GM21723 (cell line): Measurements from ENCODE around the gene TOGARAM2.
"Not testable (repeated sequence)": the region's sequence is repeated elsewhere in the genome, so short reads cannot be mapped to it uniquely, and the experiment has no call there.

ENCODE experiments used
- ATAC-seq: cut with Tn5 transposase; IDR thresholded peaks from one replicate; pipeline ENCODE4 v1.9.1; 2021; ENCODE audit warnings: mild to moderate bottlenecking, moderate library complexity; ENCODE audit not compliant: unreplicated experiment

The TOGARAM2 gene

DNA sequence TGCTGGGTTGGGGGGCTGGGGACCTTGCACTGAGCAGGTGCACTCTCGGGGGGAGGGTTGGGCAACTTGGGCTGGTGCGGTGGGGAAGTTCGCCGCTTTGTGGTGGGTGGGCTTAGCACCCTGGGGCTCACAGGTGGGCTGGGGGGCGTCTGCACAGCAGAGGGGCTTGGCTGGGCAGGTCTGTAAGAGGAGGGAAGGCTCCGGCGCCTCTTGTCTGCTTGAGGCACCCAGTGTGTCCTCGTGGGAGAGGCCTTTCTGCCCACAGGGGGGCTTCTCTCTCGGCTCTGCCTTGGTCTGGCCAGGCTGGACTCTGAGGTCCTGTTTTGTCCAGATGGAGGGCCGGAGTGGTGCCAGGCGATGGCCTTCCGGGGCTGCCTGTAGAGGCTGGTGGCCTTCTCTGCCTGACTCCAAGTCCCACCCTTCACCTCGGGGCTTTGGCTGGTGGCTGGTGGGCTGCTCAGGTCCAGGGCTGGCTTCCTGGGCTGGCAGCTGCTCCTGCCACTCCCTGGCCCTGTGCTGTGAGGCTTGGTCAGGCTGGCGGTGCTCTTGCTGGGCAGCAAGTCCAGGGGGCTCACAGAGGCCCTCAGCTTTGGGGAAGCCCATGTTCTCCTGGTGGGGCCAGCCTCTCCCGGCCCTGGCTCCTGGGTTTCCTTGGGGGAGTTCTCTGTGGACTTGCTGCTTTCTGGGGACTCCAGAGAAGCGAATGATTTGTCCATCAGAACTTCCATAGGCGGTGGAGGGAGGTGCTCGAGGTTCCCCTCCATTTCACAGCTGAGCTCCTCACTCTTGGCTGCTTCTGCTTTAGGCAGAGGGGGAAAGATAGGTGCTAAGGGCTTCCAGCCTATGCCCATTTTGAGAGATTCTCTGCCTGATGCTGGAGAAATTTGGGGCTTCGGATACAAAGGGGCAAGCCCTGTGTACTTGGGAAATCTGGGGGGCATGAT lies 90.2 kb downstream of the TOGARAM2 start:
- no peak for ATAC-seq

DNA sequence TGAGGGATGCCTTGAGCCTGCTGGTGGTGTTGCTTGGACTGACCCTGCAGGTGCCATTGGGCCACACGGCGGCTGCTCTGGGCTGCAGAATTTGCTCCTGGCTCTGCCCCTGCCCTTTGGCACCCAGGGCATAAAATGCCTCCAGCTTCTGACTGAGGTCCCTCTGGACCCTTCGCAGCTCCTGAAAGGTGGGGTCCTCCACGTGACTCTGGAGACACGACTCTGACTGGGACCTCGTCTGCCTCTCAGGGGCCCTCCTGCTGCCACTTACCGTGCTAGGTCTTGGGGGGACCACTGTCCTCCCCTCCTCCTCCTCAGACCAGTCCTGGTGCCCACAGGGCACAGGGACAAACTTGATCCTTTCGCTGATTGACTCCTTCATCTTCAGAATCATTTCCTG lies 91.2 kb downstream of the TOGARAM2 start:
- ATAC-seq: no peak

DNA sequence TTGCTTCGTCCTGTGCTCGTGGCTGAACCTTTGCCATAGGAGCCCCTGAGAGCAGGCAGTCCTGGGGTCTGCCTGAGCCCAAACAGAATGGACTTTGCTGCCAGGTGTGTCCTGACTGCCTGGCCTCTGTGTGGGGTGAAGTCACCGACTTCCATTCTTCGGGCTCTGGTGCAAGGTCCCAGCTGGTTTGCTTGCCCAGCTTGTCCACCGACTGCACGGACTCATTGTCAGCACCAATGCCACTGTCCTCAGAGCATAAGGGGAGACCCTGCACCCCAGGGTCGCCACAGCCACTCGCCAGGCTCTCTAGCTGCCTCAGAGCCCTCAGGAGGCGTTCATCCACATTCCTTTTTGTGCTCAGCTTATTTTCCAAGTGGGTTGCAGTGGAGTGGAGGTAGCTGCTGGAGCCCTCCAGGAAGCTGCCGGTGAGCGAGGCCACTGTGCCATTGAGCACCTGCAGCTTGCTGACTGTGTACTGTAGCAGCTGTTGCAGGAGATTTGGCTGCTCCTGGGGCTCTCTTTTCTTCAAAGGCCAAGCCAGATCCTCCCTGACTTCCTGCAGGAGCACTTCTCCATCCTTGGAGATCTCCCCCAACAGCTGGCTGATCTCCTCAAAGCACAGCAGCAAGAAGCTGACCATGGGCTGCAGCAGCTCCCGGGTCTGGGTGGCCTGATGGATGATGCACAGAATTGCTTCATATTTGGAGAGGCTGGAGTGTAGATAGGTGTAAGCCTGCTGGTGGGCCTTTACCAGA lies 92.0 kb downstream of the TOGARAM2 start:
- no peak for ATAC-seq

DNA sequence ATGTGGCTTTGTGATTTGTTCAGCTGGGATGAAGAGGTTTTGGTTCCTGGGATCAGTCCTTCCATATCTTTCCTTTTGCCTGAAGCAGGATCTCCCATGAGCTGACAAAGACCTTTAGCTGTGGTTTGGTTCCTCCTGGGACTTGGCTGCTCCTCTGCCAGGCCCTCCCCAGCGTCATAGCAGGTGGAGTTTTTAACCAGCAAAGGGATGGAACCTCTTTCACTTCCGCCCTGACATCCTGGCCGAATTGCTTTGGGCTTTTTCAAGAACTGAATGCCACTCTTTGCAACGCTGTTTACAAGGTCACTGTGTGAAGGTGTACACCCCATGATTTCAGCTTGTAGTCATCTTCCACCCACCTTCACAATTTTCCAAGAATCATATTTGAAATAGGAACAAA lies 92.8 kb downstream of the TOGARAM2 start:
- ATAC-seq: peak; percentile 55

DNA sequence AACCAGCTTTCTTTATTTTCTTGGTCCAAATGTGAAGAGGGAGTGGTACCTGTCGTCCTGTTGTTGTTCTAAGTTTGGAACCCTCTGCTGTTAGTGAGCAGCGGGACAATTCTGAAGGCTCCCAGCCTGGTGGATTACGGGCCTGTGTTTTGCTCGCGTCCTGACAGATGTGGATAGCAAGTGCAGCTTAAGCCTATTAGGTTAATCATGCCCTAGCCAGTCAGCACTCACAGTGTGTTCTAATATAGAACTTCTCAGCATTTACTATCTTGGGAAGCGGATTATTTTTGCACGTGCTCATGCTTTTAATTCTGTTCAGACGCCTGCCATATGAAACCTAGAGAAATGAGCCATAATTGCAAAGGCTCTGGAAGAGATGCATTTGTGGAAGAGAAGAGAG lies 93.3 kb downstream of the TOGARAM2 start, which contains the start of gene PCARE:
Gene PCARE (minus strand): TSS at position 113 of the 400 bp plus-strand sequence. CDS start 262 bp downstream, outside the sequence.
- no peak for ATAC-seq

DNA sequence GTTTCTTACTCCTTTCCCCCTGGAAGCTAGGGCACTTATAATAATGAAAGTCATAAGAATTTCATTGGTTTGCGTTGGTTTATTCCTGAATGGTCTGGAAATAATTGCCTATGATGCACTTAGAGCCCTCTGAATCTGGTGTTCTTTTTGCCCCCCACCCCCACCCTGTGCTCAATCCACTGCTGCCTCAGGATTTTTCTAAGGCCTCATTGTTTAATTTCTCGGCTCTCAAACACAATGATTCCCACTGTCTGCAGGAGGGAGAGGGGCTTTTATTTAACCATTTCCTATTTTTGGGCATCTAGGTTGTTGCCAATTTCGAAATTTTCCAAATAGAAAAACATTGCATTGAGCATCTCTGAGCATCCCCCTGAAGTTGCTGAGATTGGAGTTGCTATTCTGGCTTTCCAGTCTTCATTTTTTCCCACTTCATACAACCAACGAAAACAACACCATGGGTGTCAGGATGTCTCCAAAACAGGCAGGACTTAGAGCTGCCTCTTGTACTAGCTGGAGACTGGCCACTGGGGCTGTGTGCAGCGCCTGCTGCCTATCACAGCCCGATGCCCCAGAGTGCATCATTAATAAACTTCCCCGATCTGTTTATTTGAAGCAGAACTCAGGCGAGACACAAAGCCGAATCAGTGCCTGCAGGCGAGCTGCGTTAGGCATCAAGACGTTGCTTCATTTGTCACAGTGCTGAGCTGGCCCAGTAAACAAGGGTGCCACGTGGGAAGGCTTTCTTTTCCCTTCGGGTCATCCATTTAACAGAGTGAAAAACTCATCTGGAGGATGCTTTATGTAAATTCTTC lies 95.0 kb downstream of the TOGARAM2 start:
- ATAC-seq: no peak

DNA sequence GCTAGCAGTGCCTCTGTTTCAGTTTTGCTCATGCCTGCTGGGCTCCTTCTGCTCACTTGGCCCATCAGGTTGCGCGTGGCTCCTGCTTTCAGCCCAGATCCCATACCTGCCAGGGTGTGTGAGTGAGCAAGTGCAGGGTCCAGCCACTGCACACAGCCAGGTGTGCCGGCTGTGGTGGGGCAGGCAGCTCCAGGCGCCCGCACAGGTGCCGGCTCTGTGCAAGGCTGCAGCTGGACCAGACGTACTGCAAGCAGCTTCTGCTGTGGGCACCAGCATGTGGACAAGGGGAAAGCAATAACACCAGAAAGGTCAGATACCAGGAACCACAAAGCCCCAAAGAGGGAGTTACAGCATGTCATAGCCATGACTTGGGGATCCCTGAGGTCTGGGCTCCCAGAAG lies 98.8 kb downstream of the TOGARAM2 start:
- ATAC-seq: no peak

DNA sequence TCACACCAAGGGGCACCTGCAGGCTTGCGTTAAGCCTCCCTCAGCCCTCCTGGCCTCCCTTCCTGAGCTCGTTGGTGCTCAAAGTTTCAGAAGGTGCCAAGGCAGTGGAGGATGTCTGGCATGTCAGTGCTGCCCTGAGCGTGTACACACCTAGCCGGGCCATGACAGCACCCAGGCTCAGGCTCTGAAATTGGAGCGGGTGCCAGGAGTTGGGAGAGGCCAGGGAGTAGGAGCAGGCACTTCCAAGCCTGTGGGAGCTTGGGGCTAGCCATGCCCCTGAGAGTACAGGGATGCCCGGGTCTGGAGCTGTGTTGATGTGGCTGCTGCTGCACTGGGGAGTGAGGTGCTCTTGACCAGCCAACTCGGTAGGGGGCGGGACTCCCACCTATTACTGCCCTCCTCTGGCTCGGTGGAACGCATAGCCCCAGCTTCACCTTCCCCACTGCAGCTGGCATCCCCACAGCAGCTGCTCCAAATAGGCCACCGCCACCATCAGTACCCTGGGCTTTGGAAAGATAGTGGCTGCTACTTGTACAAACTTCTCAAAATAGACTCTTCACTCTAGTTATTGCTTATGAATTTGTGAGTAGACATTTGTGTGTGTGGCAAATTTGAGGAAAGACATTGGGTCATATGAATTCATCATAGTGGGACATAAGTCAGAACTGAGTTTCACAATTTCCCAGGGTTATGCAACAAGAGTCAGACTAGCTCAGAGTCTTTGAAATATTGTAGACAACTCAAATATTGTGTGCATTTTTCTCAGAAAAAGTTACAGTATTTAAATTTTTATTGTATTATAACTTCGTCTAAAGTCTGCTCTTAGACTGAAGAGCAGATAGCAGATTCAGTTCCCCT lies 100.0 kb downstream of the TOGARAM2 start:
- no peak for ATAC-seq

DNA sequence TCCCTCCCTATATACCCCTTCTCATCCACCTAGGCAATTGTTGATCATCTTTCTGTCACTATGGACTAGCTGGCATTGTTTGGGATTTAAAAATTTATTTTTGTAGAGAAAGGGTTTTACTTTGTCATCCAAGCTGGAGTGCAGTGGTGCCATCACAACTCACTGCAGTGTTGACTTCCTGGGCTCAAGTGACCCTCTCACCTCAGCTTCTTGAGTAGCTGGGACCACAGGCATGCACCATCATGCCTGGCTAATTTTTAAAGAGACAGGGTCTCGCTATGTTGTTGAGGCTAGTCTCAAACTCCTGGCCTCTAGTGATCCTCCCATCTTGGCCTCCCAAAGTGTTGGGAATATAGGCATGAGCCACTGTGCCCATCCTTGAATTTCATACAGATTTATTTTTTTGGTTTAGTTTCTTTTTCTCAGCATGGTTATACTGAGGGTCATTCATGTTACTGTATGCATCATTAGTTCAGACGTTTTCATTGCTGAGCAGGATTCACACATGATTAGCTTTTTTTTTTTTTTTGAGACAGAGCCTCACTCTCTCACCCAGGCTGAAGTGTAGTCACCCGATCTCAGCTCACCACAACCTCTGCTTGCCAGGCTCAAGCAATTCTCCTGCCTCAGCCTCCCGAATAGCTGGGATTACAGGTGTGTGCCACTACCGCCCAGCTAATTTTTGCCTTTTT lies 101.9 kb downstream of the TOGARAM2 start:
- ATAC-seq: peak; percentile 77

DNA sequence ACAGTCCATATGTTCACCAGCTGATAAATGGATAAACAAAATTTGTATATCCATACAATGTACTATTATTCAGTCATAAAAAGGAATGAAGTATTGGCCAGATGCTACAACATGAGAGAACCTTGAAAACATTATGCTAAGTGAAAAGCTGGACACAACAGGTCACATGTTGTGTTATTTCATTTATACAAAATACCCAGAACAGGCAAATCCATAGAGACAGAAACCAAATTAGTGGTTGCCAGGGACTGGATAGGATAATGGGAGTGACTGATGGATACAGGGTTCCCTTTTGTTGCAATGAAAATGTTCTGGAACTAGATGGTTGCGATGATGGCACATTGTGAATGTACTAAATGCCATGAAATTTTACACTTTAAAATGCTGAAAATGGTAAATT lies 103.5 kb downstream of the TOGARAM2 start:
- ATAC-seq: no peak

DNA sequence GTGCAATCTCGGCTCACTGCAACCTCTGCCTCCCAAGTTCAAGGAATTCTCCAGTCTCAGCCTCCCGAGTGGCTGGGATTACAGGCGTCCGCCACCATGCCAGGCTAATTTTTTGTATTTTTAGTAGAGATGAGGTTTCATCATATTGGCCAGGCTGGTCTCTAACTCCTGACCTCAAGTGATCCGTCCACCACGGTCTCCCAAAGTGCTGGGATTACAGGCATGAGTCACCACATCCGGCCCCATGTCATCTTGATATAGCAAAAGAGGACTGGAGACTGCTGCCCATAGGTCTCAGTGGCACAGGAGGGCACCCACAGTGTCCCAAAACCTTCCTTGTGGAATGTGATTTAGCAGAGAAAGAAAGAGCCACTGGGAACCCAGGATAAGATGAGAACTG lies 109.2 kb downstream of the TOGARAM2 start:
- not testable (repeated sequence) for ATAC-seq

DNA sequence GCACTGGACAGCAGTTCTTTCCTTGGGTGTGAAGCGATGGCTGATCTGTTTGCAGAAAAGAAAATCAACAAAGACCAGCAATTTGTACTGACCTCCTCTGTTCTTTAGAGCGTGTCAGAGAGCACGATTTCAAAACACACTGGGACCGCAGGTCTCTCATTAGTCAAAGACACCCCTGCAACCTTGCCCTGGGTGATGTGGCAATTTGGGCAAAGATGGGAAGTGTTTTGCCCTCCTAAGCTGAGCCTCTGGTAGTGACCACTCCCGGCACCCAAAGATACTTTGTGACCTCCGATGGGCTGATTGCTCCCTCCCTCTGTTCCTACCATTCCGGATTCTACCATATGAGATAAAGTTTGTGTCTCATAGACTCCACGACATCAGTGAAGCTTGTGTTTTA lies 115.9 kb downstream of the TOGARAM2 start:
- no peak for ATAC-seq

DNA sequence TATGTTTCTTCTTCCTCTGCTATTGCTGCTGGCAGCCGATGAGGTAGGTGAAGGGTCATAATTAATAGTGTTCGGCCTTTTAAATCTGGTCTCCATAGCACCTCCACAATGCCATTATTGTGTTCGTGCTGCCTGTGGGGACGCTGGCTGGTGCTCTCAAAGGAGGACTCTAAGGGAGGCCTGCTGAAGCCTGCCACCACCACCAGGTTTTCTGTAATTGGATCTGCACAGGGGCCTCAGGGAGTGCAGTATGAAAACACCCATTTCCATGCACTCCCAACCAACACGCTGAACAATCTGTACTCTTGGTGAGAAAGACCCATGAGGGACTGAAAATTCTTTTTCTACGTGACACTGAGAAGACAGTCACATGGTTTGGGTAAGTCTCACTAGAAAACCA lies 116.5 kb downstream of the TOGARAM2 start:
- ATAC-seq: no peak

DNA sequence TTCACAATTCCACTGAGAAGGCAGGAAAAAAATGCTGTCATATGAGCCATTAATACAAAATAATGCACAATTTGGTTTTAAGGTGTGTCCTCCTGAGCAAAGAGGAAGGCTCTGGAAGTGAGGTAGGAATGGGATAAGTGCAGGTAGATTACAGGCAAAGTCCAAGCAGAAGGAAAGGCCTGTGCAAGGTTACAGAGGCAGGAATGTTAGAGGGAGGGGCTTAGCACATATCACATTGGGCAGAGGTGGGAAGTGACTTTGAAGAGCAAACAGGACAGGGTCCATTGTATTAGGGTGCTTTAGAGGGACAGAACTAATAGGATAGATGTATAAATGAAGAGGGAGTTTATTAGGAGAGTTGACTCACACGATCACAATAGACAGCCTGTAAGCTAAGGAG lies 119.5 kb downstream of the TOGARAM2 start:
- no peak for ATAC-seq
